Endothelial cell of umbilical vein (primary cell): ENCODE measurements around the gene PRAMEF14. TPM values are rescaled to one million over a fixed set of nuclear protein-coding genes. Genes with fewer than 3 reads are reported as not detected.
"Not testable (repeated sequence)": the region's sequence is repeated elsewhere in the genome, so short reads cannot be mapped to it uniquely, and the experiment has no call there.

Experiments used
- BruUV-seq: library from RNA; stranded (reverse); fragments of 400-500 nt; replicated peaks from 2 replicates; lab custom pipeline; 2021; lab: Mats Ljungman, UMichigan
- CTCF ChIA-PET: fragments of 300-600, 350-600 bp; sonication (Branson Sonifier 250); formaldehyde crosslinking; loops from one replicate; lab custom pipeline; 2021; ENCODE audit warnings: antibody characterized with exemption, inconsistent platforms; lab: Charles Lee
- POLR2A ChIA-PET: fragments of 300-600, 350-600 bp; sonication (Branson Sonifier 250); formaldehyde crosslinking; loops from one replicate; lab custom pipeline; 2021; ENCODE audit warnings: antibody characterized with exemption, inconsistent platforms; lab: Charles Lee
- DNase-seq: peaks from one replicate; pipeline ENCODE4 v3.0.0-alpha.2; 2011; ENCODE audit warnings: low read depth, low spot score
- FAIRE-seq: peaks from 2 replicates; lab custom pipeline; 2011; peaks lifted over from hg19 to GRCh38; lab: Jason Lieb, UNC
- H2AFZ ChIP-seq: 2 replicates; pipeline ENCODE4 v1.6.0; 2012; ENCODE audit warnings: low read depth, low read length, control low read depth, inconsistent platforms
- H3K27ac ChIP-seq: 2 replicates; pipeline ENCODE4 v1.5.1; 2011; ENCODE audit warnings: low read depth, mild to moderate bottlenecking, control low read depth, low read length, moderate library complexity; ENCODE audit not compliant: insufficient read depth
- H3K27me3 ChIP-seq, 2 experiments: 2 replicates each; pipeline versions ENCODE4 v1.6.0 to v1.6.1; 2011; ENCODE audit warnings: low read length in 2 of 2, mixed read lengths in 1 of 2; ENCODE audit not compliant: control insufficient read depth in 2 of 2, insufficient read depth in 2 of 2
- H3K36me3 ChIP-seq, 2 experiments: 2 replicates in 1 of 2; 3 replicates in 1 of 2; pipeline ENCODE4 v1.5.1; 2011; ENCODE audit warnings: low read length in 2 of 2, mild to moderate bottlenecking in 1 of 2, moderate library complexity in 1 of 2; ENCODE audit not compliant: control insufficient read depth in 2 of 2, insufficient read depth in 2 of 2; ENCODE audit errors: extremely low read depth in 1 of 2
- H3K4me1 ChIP-seq: 3 replicates; pipeline ENCODE4 v1.5.1; 2011; ENCODE audit warnings: mild to moderate bottlenecking, low read length; ENCODE audit not compliant: control insufficient read depth, insufficient read depth; ENCODE audit errors: extremely low read depth
- H3K4me2 ChIP-seq: 2 replicates; pipeline ENCODE4 v1.6.1; 2011; ENCODE audit warnings: low read length, control low read depth, mixed read lengths; ENCODE audit not compliant: insufficient read depth
- H3K4me3 ChIP-seq, 3 experiments: fragments of 200-600 bp in 1 of 3; sonication (generic), shearing (Covaris generic) in 1 of 3; replicated peaks in 1 of 3; 2 replicates each; pipeline ENCODE4 v1.5.1; 2011 to 2016; ENCODE audit warnings: control low read depth in 3 of 3, low read length in 3 of 3, mild to moderate bottlenecking in 2 of 3, inconsistent platforms in 1 of 3, low read depth in 1 of 3, moderate library complexity in 1 of 3; ENCODE audit not compliant: insufficient read depth in 1 of 3
- H3K79me2 ChIP-seq: 2 replicates; pipeline ENCODE4 v1.6.0; 2012; ENCODE audit warnings: low read length, inconsistent platforms; ENCODE audit not compliant: control insufficient read depth, insufficient read depth
- H3K9ac ChIP-seq: replicated peaks from 2 replicates; pipeline ENCODE3; 2011; ENCODE audit warnings: low read length, control low read depth; ENCODE audit not compliant: insufficient read depth; ENCODE audit errors: extremely low read depth
- H3K9me1 ChIP-seq: replicated peaks from 3 replicates; pipeline ENCODE4 v1.6.0; 2011; ENCODE audit warnings: mild to moderate bottlenecking, low read length; ENCODE audit not compliant: control insufficient read depth, insufficient read depth; ENCODE audit errors: extremely low read depth
- H3K9me3 ChIP-seq: replicated peaks from 2 replicates; pipeline ENCODE4 v1.5.1; 2012; ENCODE audit warnings: low read length, inconsistent platforms; ENCODE audit not compliant: control insufficient read depth, insufficient read depth
- H4K20me1 ChIP-seq: replicated peaks from 2 replicates; pipeline ENCODE3; 2011; ENCODE audit warnings: mild to moderate bottlenecking, low read length; ENCODE audit not compliant: control insufficient read depth, insufficient read depth; ENCODE audit errors: extremely low read depth
- dilution Hi-C: fragments of 300-500 bp; cut with MboI; formaldehyde crosslinking; loops from one replicate; pipeline ENCODE4 v1.15.0; 2019; ENCODE audit warnings: low sequenced_read_pairs; ENCODE audit not compliant: extremely low pct_ligation_motif_present
- intact Hi-C: fragments of 100-400 bp; cut with micrococcal nuclease; formaldehyde crosslinking; loops from one replicate; pipeline ENCODE4 v1.10.0; 2022
- polyA plus RNA-seq, 4 experiments: library from polyadenylated mRNA; depleted of rRNA in 3 of 4; stranded (reverse) in 3 of 4; unstranded in 1 of 4; fragments of >200 nt; gene quantifications; 2 replicates each; pipeline versions ENCODE4 v1.2.1 to v1.2.3, GENCODE V29; 2011 to 2012; ENCODE audit warnings: missing spikeins in 1 of 4
- total RNA-seq: library from RNA; stranded (reverse); gene quantifications from 2 replicates; pipeline ENCODE4 v1.2.3, GENCODE V29; 2021

The PRAMEF14 gene
- total and polyA plus RNA-seq, 2 donors (not counting 3 experiments of a cell fraction or from before 2014, with no cell fraction given), result not detected

DNA sequence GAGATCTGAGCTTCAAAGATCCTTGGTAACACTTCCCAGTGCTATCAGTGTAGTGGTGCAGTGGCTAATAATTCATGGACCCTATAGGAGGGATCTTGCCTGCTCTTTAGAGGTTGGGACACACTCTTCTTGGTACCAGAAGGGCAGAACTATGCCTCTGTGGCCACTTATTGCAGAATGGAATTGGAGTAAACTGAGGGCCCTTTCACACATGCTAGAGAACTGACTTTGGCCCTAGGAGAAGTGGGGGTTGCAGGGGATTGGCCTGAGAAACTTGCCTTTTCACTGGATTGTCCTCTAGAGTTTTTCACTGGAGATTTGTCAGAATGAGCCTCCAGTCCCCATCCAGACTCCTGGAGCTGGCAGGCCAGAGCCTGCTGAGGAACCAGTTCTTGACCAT lies 42.4 kb upstream of the PRAMEF14 start, which contains the start of gene PRAMEF17:
TSS of gene PRAMEF17 (plus strand) at position 301 of the 400 bp plus-strand sequence. CDS start at position 327, 26 bp downstream.
- H3K36me3 ChIP-seq, POLR2A ChIA-PET: not testable (repeated sequence)

DNA sequence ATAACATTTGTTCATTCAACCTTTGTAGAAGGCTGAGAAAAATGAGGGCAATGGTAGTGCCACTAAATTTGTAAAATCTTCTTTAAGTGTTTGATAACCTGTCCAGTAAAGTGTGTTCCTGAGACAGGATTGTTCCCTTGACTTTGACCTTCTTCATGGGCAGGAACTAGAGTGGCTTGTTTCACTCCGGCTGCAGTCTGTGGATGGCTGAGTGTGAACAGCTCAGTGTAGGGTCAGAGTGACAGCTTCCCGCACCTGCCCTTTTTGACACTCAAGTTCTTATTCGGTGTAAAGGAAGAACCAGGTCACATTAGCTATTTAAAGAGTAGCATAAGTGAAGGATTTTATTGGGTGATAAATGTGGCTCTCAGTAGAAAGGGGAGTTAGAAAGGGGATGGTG lies 33.4 kb upstream of the PRAMEF14 start:
- H3K4me2 ChIP-seq, DNase-seq, BruUV-seq, FAIRE-seq, H3K4me1 ChIP-seq, H3K27ac ChIP-seq, intact Hi-C loops, H3K9ac ChIP-seq, H2AFZ ChIP-seq, POLR2A ChIA-PET, H3K79me2 ChIP-seq, dilution Hi-C loops, H4K20me1 ChIP-seq, CTCF ChIA-PET, H3K4me3 ChIP-seq, H3K9me3 ChIP-seq, H3K27me3 ChIP-seq, H3K36me3 ChIP-seq, H3K9me1 ChIP-seq: not testable (repeated sequence)

More for the DNA sequence above, 42.4 kb upstream of the PRAMEF14 start, which contains the start of gene PRAMEF17:
- H3K27ac ChIP-seq, H3K9me1 ChIP-seq, FAIRE-seq, H3K4me1 ChIP-seq, CTCF ChIA-PET, intact Hi-C loops, H3K9ac ChIP-seq, H3K9me3 ChIP-seq, H3K79me2 ChIP-seq, H3K4me2 ChIP-seq, DNase-seq, H3K27me3 ChIP-seq, H4K20me1 ChIP-seq, H2AFZ ChIP-seq, BruUV-seq, H3K4me3 ChIP-seq, dilution Hi-C loops: not testable (repeated sequence)

DNA sequence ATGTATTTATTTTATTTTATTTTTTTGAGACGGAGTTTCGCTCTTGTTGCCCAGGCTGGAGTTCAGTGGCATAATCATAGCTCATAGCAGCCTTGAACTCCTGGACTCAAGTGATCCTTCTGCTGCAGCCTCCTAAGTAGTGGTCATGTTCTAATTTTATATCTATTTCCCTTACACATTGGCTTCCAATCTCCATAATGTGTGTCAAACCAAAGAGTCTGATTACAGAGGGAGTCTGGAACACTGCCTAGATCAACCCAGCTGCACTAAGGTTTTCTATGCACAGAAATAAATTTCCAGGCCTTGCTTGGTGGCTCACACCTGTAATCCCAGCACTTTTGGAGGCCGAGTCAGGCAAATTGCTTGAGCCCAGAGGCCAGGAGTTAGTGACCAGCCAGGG lies 32.0 kb upstream of the PRAMEF14 start:
- H3K4me1 ChIP-seq, H2AFZ ChIP-seq, H3K9me3 ChIP-seq, H4K20me1 ChIP-seq, H3K27me3 ChIP-seq, H3K9ac ChIP-seq, dilution Hi-C loops, H3K79me2 ChIP-seq, H3K4me3 ChIP-seq, POLR2A ChIA-PET, BruUV-seq, DNase-seq, H3K36me3 ChIP-seq, intact Hi-C loops, H3K4me2 ChIP-seq, FAIRE-seq, H3K27ac ChIP-seq, H3K9me1 ChIP-seq, CTCF ChIA-PET: not testable (repeated sequence)

DNA sequence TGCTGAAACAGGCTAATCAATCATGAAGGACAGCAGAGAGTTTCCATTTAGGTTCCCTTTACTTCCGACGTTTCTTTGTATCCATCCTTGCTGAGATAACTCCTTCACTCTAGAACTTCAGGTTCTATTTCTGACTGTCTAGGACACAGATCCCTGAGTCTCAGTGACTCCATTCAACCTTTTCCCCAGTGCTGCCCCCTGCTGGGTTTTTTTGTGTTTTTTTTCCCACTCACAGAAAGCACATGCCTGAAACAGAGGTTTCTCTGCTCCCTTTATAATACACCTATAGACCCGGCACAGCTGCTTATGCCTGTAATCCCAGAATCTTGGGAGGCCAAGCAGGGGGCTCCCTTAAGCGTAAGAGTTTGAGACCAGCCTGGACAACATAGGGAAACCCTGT lies 21.6 kb upstream of the PRAMEF14 start:
- H3K27ac ChIP-seq, H3K9me1 ChIP-seq, DNase-seq, dilution Hi-C loops, H2AFZ ChIP-seq, intact Hi-C loops, H3K4me3 ChIP-seq, H3K79me2 ChIP-seq, BruUV-seq, CTCF ChIA-PET, H3K9ac ChIP-seq, FAIRE-seq, H3K36me3 ChIP-seq, H3K9me3 ChIP-seq, H3K4me2 ChIP-seq, H3K4me1 ChIP-seq, H4K20me1 ChIP-seq, H3K27me3 ChIP-seq, POLR2A ChIA-PET: not testable (repeated sequence)
